Esophagus muscularis mucosa (tissue), 4 donors: ENCODE results near the gene SECISBP2. TPM values are rescaled to one million over a fixed set of nuclear protein-coding genes. Genes with fewer than 3 reads are reported as not detected.

ENCODE experiments used
- DNase-seq: peaks from one replicate; pipeline ENCODE4 v3.0.0-alpha.2; 2017; ENCODE audit errors: extremely low spot score
- H3K27ac ChIP-seq, 4 donors: fragments of 200-600 bp; sonication (generic); replicated peaks in 1 of 4; 1 replicate in 3 of 4; 2 replicates in 1 of 4; pipeline ENCODE4 v1.5.1; 2016 to 2019; ENCODE audit warnings: mild to moderate bottlenecking in 1 of 4
- H3K27me3 ChIP-seq, 4 donors: fragments of 200-600 bp; sonication (generic); one replicate each; pipeline versions ENCODE4 v1.5.1 to v1.6.0; 2016 to 2019
- H3K36me3 ChIP-seq, 4 donors: fragments of 200-600 bp; sonication (generic); one replicate each; pipeline ENCODE4 v1.5.1; 2016 to 2019
- H3K4me1 ChIP-seq, 4 donors: fragments of 200-600 bp; sonication (generic); one replicate each; pipeline ENCODE4 v1.5.1; 2016 to 2019
- H3K4me3 ChIP-seq, 4 donors: fragments of 200-600 bp; sonication (generic); 1 replicate in 2 of 4; 2 replicates in 2 of 4; pipeline ENCODE4 v1.5.1; 2016 to 2019; ENCODE audit warnings: mild to moderate bottlenecking in 4 of 4, moderate library complexity in 1 of 4
- H3K9me3 ChIP-seq, 4 donors: fragments of 200-600 bp; sonication (generic); 1 replicate in 3 of 4; 2 replicates in 1 of 4; pipeline ENCODE4 v1.5.1; 2016 to 2019
- CTCF ChIP-seq, 3 experiments: fragments of 200-600 bp in 2 of 3; fragments of 450-650 bp in 1 of 3; sonication (generic) in 2 of 3; IDR thresholded peaks; one replicate each; pipeline ENCODE4 v1.5.1; 2017 to 2019; ENCODE audit warnings: antibody characterized with exemption in 3 of 3, mild to moderate bottlenecking in 2 of 3, moderate library complexity in 1 of 3
- EP300 ChIP-seq: sonication (generic); formaldehyde crosslinking; IDR thresholded peaks from one replicate; pipeline ENCODE4 v1.6.1; 2017; ENCODE audit warnings: antibody characterized with exemption
- POLR2A ChIP-seq: fragments of 450-650 bp; IDR thresholded peaks from one replicate; pipeline ENCODE4 v1.6.1; 2017; ENCODE audit warnings: antibody characterized with exemption, moderate library complexity, mild to moderate bottlenecking, low read depth
- POLR2AphosphoS5 ChIP-seq, 2 donors: sonication (generic); formaldehyde crosslinking; IDR thresholded peaks; one replicate each; pipeline ENCODE4 v1.6.1; 2017; ENCODE audit warnings: antibody characterized with exemption in 2 of 2
- WGBS: methylation state at CpG from one replicate; pipeline ENCODE4 v1.1.5; 2018; 5-methylcytosine and 5-hydroxymethylcytosine counted together
- intact Hi-C: fragments of 100-400 bp; cut with DNase I; formaldehyde crosslinking; loops from one replicate; pipeline ENCODE4 v1.15.1; 2023
- total RNA-seq, 4 donors: library from RNA; depleted of rRNA; stranded (reverse); fragments of >200 nt; gene quantifications; one replicate each; pipeline versions ENCODE4 v1.1.0 to v1.2.1, GENCODE V29; 2016

SECISBP2 gene
- total RNA-seq, 4 donors from 2014 or later: 24.0 to 32.8 (median 29.0) TPM

- WGBS: 95% methylated on average over 2 of the region's 2 CpGs
- intact Hi-C loops: no loop called here
- TF ChIP-seq POLR2AphosphoS5 (IDR thresholded peaks at IDR 0.05) (no peak), POLR2A (no peak), CTCF (IDR thresholded peaks at IDR 0.05) (no peak), EP300 (no peak)
- DNase-seq: no peak
- H3K27me3 ChIP-seq: no peaks in the 10 kb centered on the region
- no peaks in the 10 kb centered on the region for H3K9me3 ChIP-seq
- no peak overlapping the region for H3K4me3 ChIP-seq
- peaks cover 15 to 27% (median 25%) of the 10 kb centered on the region in 4 donors for H3K36me3 ChIP-seq
- no peak overlapping the region for H3K27ac ChIP-seq
- H3K4me1 ChIP-seq: peaks cover 0 to 2% (median 0%) of the 10 kb centered on the region in 4 donors
Measured at GRCh38 chr9:89365532-89365912, 47.2 kb downstream of the SECISBP2 start.

GRCh38 chr9:89366711-89367110, 48.4 kb downstream of the SECISBP2 start:
- Histone ChIP-seq H3K4me1 (no peaks in the 10 kb centered on the region), H3K4me3 (no peak overlapping the region), H3K27ac (no peak overlapping the region), H3K27me3 (no peaks in the 10 kb centered on the region), H3K36me3 (peaks cover 5 to 15% (median 13%) of the 10 kb centered on the region in 4 donors), H3K9me3 (no peaks in the 10 kb centered on the region)
- TF ChIP-seq POLR2AphosphoS5 (IDR thresholded peaks at IDR 0.05) (no peak), CTCF (IDR thresholded peaks at IDR 0.05) (no peak), POLR2A (no peak), EP300 (no peak)
- DNase-seq: no peak
- 98% methylated on average over 3 of the region's 3 CpGs for WGBS
- intact Hi-C loops: no loop called here

- H3K36me3 ChIP-seq: peaks cover 0 to 9% (median 7%) of the 10 kb centered on the region in 4 donors
- H3K9me3 ChIP-seq: no peaks in the 10 kb centered on the region
- no peak overlapping the region for H3K4me3 ChIP-seq
- no peaks in the 10 kb centered on the region for H3K4me1 ChIP-seq
- no peaks in the 10 kb centered on the region for H3K27me3 ChIP-seq
- intact Hi-C loops: no loop called here
- no peak for DNase-seq
- TF ChIP-seq CTCF (IDR thresholded peaks at IDR 0.05) (no peak), POLR2A (no peak), POLR2AphosphoS5 (IDR thresholded peaks at IDR 0.05) (no peak), EP300 (no peak)
- 59% methylated on average over 4 of the region's 4 CpGs for WGBS
- no peak overlapping the region for H3K27ac ChIP-seq
Measured at GRCh38 chr9:89367281-89367680, 49.0 kb downstream of the SECISBP2 start.

- WGBS: 92% methylated on average over 6 of the region's 14 CpGs
- intact Hi-C loops: no loop called here
- no peak overlapping the region for H3K4me3 ChIP-seq
Measured at GRCh38 chr9:89367726-89368437, 49.6 kb downstream of the SECISBP2 start.

More at GRCh38 chr9:89367726-89368437, 49.6 kb downstream of the SECISBP2 start:
- Histone ChIP-seq H3K27me3 (no peaks in the 10 kb centered on the region), H3K9me3 (no peaks in the 10 kb centered on the region), H3K4me1 (no peaks in the 10 kb centered on the region), H3K36me3 (peaks cover 0 to 3% (median 1%) of the 10 kb centered on the region in 4 donors), H3K27ac (no peak overlapping the region)
- TF ChIP-seq EP300 (no peak), CTCF (IDR thresholded peaks at IDR 0.05) (no peak), POLR2AphosphoS5 (IDR thresholded peaks at IDR 0.05) (no peak), POLR2A (no peak)
- DNase-seq: no peak
